H1 (cell line): Measurements from ENCODE around the gene SMYD3. TPM values are rescaled to one million over a fixed set of nuclear protein-coding genes. Genes with fewer than 3 reads are reported as not detected.

Source experiments
- CTCF ChIA-PET: fragments of 300-600 bp; sonication (Branson Sonifier 250); formaldehyde crosslinking; loops from one replicate; lab custom pipeline; 2021; ENCODE audit not compliant: partially characterized antibody; lab: Charles Lee
- POLR2A ChIA-PET: fragments of 300-600 bp; sonication (Branson Sonifier 250); formaldehyde crosslinking; loops from one replicate; lab custom pipeline; 2021; ENCODE audit warnings: inconsistent platforms; ENCODE audit not compliant: partially characterized antibody; lab: Charles Lee
- DNase-seq, 2 experiments: peaks; one replicate each; pipeline versions ENCODE4 v3.0.0 to v3.0.0-alpha.2; 2010 to 2022; ENCODE audit warnings: low spot score in 2 of 2, low read depth in 1 of 2, mixed read lengths in 1 of 2
- FAIRE-seq: peaks from 2 replicates; lab custom pipeline; 2011; peaks lifted over from hg19 to GRCh38; lab: Jason Lieb, UNC
- H2AFZ ChIP-seq: 2 replicates; pipeline ENCODE4 v1.8.1; 2012; ENCODE audit warnings: low read length, inconsistent platforms
- H2AK5ac ChIP-seq: 2 replicates; pipeline ENCODE4 v1.6.1; 2013; ENCODE audit warnings: low read depth, low read length
- H2BK120ac ChIP-seq: replicated peaks from 2 replicates; pipeline ENCODE3; 2013; ENCODE audit warnings: low read depth, low read length, inconsistent platforms
- H2BK12ac ChIP-seq: 2 replicates; pipeline ENCODE4 v1.6.1; 2013; ENCODE audit warnings: low read depth, low read length
- H2BK15ac ChIP-seq: 2 replicates; pipeline ENCODE4 v1.6.1; 2013; ENCODE audit warnings: low read length
- H2BK20ac ChIP-seq: 2 replicates; pipeline ENCODE4 v1.6.1; 2013; ENCODE audit warnings: low read length
- H2BK5ac ChIP-seq: 2 replicates; pipeline ENCODE4 v1.6.1; 2013; ENCODE audit warnings: low read depth, low read length
- H3K14ac ChIP-seq: 2 replicates; pipeline ENCODE4 v1.6.1; 2013; ENCODE audit warnings: inconsistent platforms; ENCODE audit not compliant: insufficient read length
- H3K18ac ChIP-seq: 2 replicates; pipeline ENCODE4 v1.6.1; 2013; ENCODE audit warnings: low read length; ENCODE audit errors: extremely low read depth
- H3K23ac ChIP-seq: 2 replicates; pipeline ENCODE4 v1.6.1; 2013; ENCODE audit warnings: inconsistent platforms; ENCODE audit not compliant: insufficient read length
- H3K23me2 ChIP-seq: 2 replicates; pipeline ENCODE4 v1.6.1; 2013; ENCODE audit warnings: low read depth, low read length
- H3K27ac ChIP-seq: 2 replicates; pipeline ENCODE4 v1.6.1; 2011; ENCODE audit warnings: low read depth, low read length, inconsistent platforms
- H3K27me3 ChIP-seq, 4 experiments: replicated peaks in 1 of 4; 1 replicate in 1 of 4; 2 replicates in 3 of 4; pipeline versions ENCODE4 v1.6.1 to v1.8.1; 2011 to 2013; ENCODE audit warnings: low read length in 3 of 4, mild to moderate bottlenecking in 3 of 4, inconsistent platforms in 2 of 4, mixed read lengths in 2 of 4, moderate library complexity in 1 of 4; ENCODE audit not compliant: control insufficient read depth in 3 of 4, insufficient read depth in 3 of 4; ENCODE audit errors: extremely low read depth in 1 of 4
- H3K36me3 ChIP-seq, 4 experiments: 2 replicates each; pipeline versions ENCODE4 v1.6.1 to v1.8.1; 2011 to 2013; ENCODE audit warnings: mild to moderate bottlenecking in 4 of 4, low read length in 3 of 4, moderate library complexity in 2 of 4, control low read depth in 1 of 4, inconsistent platforms in 1 of 4; ENCODE audit not compliant: insufficient read depth in 4 of 4, control insufficient read depth in 2 of 4
- H3K4ac ChIP-seq: replicated peaks from 2 replicates; pipeline ENCODE3; 2013; ENCODE audit warnings: low read length, low read depth, mixed read lengths, inconsistent platforms; ENCODE audit not compliant: insufficient read length
- H3K4me1 ChIP-seq, 4 experiments: replicated peaks in 1 of 4; 1 replicate in 1 of 4; 2 replicates in 3 of 4; pipeline versions ENCODE4 v1.6.1 to v1.8.1; 2011 to 2013; ENCODE audit warnings: low read length in 3 of 4, inconsistent platforms in 2 of 4, mixed read lengths in 1 of 4; ENCODE audit not compliant: insufficient read depth in 4 of 4, control insufficient read depth in 3 of 4
- H3K4me2 ChIP-seq, 2 experiments: 2 replicates each; pipeline versions ENCODE4 v1.6.1 to v1.8.1; 2011 to 2013; ENCODE audit warnings: low read depth in 2 of 2, low read length in 2 of 2, control low read depth in 1 of 2, inconsistent platforms in 1 of 2, mild to moderate bottlenecking in 1 of 2; ENCODE audit not compliant: insufficient read depth in 1 of 2
- H3K4me3 ChIP-seq, 4 experiments: fragments of 200-600, 300-600 bp in 1 of 4; sonication (generic), shearing (Covaris generic), sonication (Bioruptor Twin) in 1 of 4; 2 replicates each; pipeline versions ENCODE4 v1.5.1 to v1.8.1; 2011 to 2016; ENCODE audit warnings: low read length in 4 of 4, low read depth in 3 of 4, control low read depth in 2 of 4, inconsistent platforms in 2 of 4, mild to moderate bottlenecking in 2 of 4, mixed read lengths in 1 of 4, moderate library complexity in 1 of 4; ENCODE audit not compliant: insufficient read depth in 2 of 4; ENCODE audit errors: extremely low read depth in 1 of 4
- H3K56ac ChIP-seq: replicated peaks from 2 replicates; pipeline ENCODE3; 2013; ENCODE audit warnings: low read depth, mild to moderate bottlenecking, mixed read lengths, low read length, inconsistent platforms; ENCODE audit not compliant: insufficient read length
- H3K79me1 ChIP-seq: 2 replicates; pipeline ENCODE4 v1.6.1; 2013; ENCODE audit warnings: low read depth, low read length, control low read depth
- H3K79me2 ChIP-seq, 2 experiments: 2 replicates each; pipeline versions ENCODE4 v1.6.1 to v1.8.1; 2012 to 2013; ENCODE audit warnings: low read length in 2 of 2, mild to moderate bottlenecking in 2 of 2, inconsistent platforms in 1 of 2; ENCODE audit not compliant: insufficient read depth in 2 of 2, control insufficient read depth in 1 of 2
- H3K9ac ChIP-seq, 4 experiments: replicated peaks in 1 of 4; 1 replicate in 1 of 4; 2 replicates in 3 of 4; pipeline versions ENCODE4 v1.6.1 to v1.8.1; 2011 to 2013; ENCODE audit warnings: low read depth in 3 of 4, low read length in 3 of 4, control low read depth in 2 of 4, mild to moderate bottlenecking in 2 of 4, moderate library complexity in 2 of 4, inconsistent platforms in 1 of 4; ENCODE audit errors: extremely low read depth in 1 of 4
- H3K9me3 ChIP-seq, 2 experiments: 2 replicates each; pipeline versions ENCODE4 v1.6.1 to v1.8.1; 2012 to 2013; ENCODE audit warnings: mild to moderate bottlenecking in 2 of 2, moderate library complexity in 2 of 2, control low read depth in 1 of 2, inconsistent platforms in 1 of 2, low read depth in 1 of 2, low read length in 1 of 2, mixed read lengths in 1 of 2; ENCODE audit not compliant: insufficient read depth in 2 of 2
- H4K20me1 ChIP-seq, 2 experiments: replicated peaks in 1 of 2; 2 replicates each; pipeline versions ENCODE3 to v1.8.1; 2011 to 2013; ENCODE audit warnings: inconsistent platforms in 2 of 2, low read length in 2 of 2, mild to moderate bottlenecking in 1 of 2; ENCODE audit not compliant: insufficient read depth in 2 of 2, control insufficient read depth in 1 of 2
- H4K5ac ChIP-seq: 2 replicates; pipeline ENCODE4 v1.6.1; 2013; ENCODE audit warnings: low read length, low read depth, mixed read lengths, inconsistent platforms; ENCODE audit not compliant: insufficient read length
- H4K8ac ChIP-seq: 2 replicates; pipeline ENCODE4 v1.8.0; 2013; ENCODE audit warnings: mild to moderate bottlenecking, moderate library complexity, low read length, inconsistent platforms; ENCODE audit not compliant: insufficient read depth; ENCODE audit errors: extremely low read depth
- H4K91ac ChIP-seq: replicated peaks from 2 replicates; pipeline ENCODE3; 2013; ENCODE audit warnings: low read length, mixed read lengths, inconsistent platforms; ENCODE audit not compliant: insufficient read length
- ASH2L ChIP-seq: fragments of 200-600, 300-600 bp; sonication (generic); IDR thresholded peaks from one replicate; pipeline ENCODE4 v1.7.1; 2017; ENCODE audit warnings: low read length
- BACH1 ChIP-seq: IDR thresholded peaks from 2 replicates; pipeline ENCODE4 v1.6.1; 2012; ENCODE audit warnings: low read length, improper control_type of control experiment
- BRCA1 ChIP-seq: IDR thresholded peaks from 2 replicates; pipeline ENCODE4 v1.6.1; 2012; ENCODE audit warnings: low read depth, low read length, improper control_type of control experiment
- CEBPB ChIP-seq: IDR thresholded peaks from 2 replicates; pipeline ENCODE4 v1.6.1; 2012; ENCODE audit warnings: low read depth, low read length
- FOSL1 ChIP-seq: IDR thresholded peaks from 2 replicates; pipeline ENCODE4 v1.6.1; 2011; ENCODE audit warnings: mild to moderate bottlenecking, low read depth, low read length, moderate library complexity; ENCODE audit not compliant: insufficient read depth
- JUND ChIP-seq: IDR thresholded peaks from 2 replicates; pipeline ENCODE4 v1.6.1; 2011; ENCODE audit warnings: mild to moderate bottlenecking, improper control_type of control experiment, low read length
- KDM4A ChIP-seq: IDR thresholded peaks from one replicate; pipeline ENCODE4 v1.7.1; 2012; ENCODE audit warnings: low read depth, mild to moderate bottlenecking, moderate library complexity, low read length, inconsistent platforms; ENCODE audit not compliant: severe bottlenecking
- TAF7 ChIP-seq: optimal IDR thresholded peaks from 2 replicates; pipeline ENCODE3; 2011; ENCODE audit warnings: low read depth, mild to moderate bottlenecking, inconsistent platforms, low read length, moderate library complexity, borderline replicate concordance
- WGBS, 2 experiments: shearing (Covaris generic) in 1 of 2; methylation state at CpG; one replicate each; pipeline versions ENCODE4 v1.1.6 to v1.1.7; 2013 to 2015; ENCODE audit warnings: low lambda C conversion rate in 2 of 2, mixed read lengths in 2 of 2, inconsistent platforms in 1 of 2, low coverage in 1 of 2, missing lambda C conversion rate in 1 of 2; ENCODE audit not compliant: insufficient replicate concordance in 2 of 2, insufficient coverage in 1 of 2, insufficient read length in 1 of 2; ENCODE audit errors: extremely low coverage in 1 of 2, missing lambda C conversion rate in 1 of 2; 5-methylcytosine and 5-hydroxymethylcytosine counted together
- polyA plus RNA-seq, 7 experiments: library from polyadenylated mRNA; depleted of rRNA in 3 of 7; stranded (reverse) in 5 of 7; unstranded in 2 of 7; fragments of >200 nt in 5 of 7; fragments of 200-250 nt in 2 of 7; gene quantifications; 1 replicate in 5 of 7; 2 replicates in 1 of 7; 4 replicates in 1 of 7; pipeline versions ENCODE4 v1.2.1 to v1.2.3, GENCODE V29; 2011 to 2013; ENCODE audit warnings: missing spikeins in 2 of 7, mixed read lengths in 2 of 7
- total RNA-seq: library from RNA; stranded (reverse); fragmentation: NEBNext Ultra II Directional; extraction: Animal tissue kit (Norgen Biotek cat#: 25700); gene quantifications from 2 replicates; pipeline ENCODE4 v1.2.1, GENCODE V29; 2021

The SMYD3 gene
- total and polyA plus RNA-seq, 2 of the 8 experiments (the other 6 are each of a cell fraction or from before 2014, with no cell fraction given) = 17.3 to 25.4 TPM

DNA sequence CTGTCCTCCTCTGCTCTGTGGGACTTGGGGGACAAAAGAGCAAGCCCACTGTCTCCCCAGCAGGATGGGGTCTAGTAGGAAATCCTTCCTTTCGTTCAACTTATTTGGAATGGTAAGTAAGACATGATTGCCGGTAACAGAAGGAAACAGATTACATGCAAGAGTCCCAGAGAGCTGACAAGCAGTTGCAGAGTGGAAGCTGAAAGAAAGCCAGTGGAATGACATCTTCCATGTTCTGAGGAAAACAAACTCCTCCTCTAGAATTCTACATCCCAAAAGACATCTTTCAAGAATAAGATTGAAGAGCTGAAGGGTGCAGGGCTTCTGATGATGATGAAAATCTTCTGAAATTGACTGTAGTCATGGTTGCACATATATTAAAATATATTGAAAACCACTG is 732.9 kb downstream of the SMYD3 start:
- Histone ChIP-seq H2AFZ (no peak overlapping the region), H3K23ac (no peak overlapping the region), H4K20me1 (no peaks in the 10 kb centered on the region), H2BK5ac (no peak overlapping the region), H3K9me3 (no peaks in the 10 kb centered on the region), H2BK12ac (no peak overlapping the region), H4K8ac (no peak overlapping the region), H3K4me3 (no peak overlapping the region), H2BK20ac (no peak overlapping the region), H3K9ac (no peak overlapping the region), H2BK120ac (no peak overlapping the region), H2BK15ac (no peak overlapping the region), H3K36me3 (no peaks in the 10 kb centered on the region), H3K27me3 (no peaks in the 10 kb centered on the region), H3K79me2 (no peaks in the 10 kb centered on the region), H3K4ac (no peak overlapping the region), H3K23me2 (no peaks in the 10 kb centered on the region), H3K56ac (no peak overlapping the region), H3K14ac (no peak overlapping the region), H4K91ac (no peak overlapping the region), H3K18ac (no peak overlapping the region), H3K4me1 (no peaks in the 10 kb centered on the region), H3K79me1 (no peaks in the 10 kb centered on the region), H4K5ac (no peak overlapping the region), H3K4me2 (no peak overlapping the region), H3K27ac (no peak overlapping the region), H2AK5ac (no peak overlapping the region)
- no peak for TF ChIP-seq ASH2L
- TF ChIP-seq CEBPB = no peak
- no peak for TF ChIP-seq BRCA1
- TF ChIP-seq JUND = no peak
- no peak for TF ChIP-seq KDM4A
- no peak for TF ChIP-seq TAF7
- no peak for TF ChIP-seq BACH1
- TF ChIP-seq FOSL1 = no peak
- ChIA-PET POLR2A (no interaction called here), CTCF (interaction anchor here (0.9 kb wide), 2 partner anchors 10 to 21 kb away, joined by 3 read pairs; no protein-coding TSS in a partner anchor)
- DNase-seq (no peak), FAIRE-seq (no peak)
- 94% methylated on average over 2 of the region's 2 CpGs; no CpG with 5 or more reads in 1 of the 2 experiments for WGBS, 2 experiments
